NT2/D1 (cell line): Measurements from ENCODE around the gene IL22.

Experiments
- DNase-seq: peaks from one replicate; pipeline ENCODE4 v3.0.0-alpha.2; 2011; ENCODE audit warnings: low read depth, low spot score
- H3K27me3 ChIP-seq: 2 replicates; pipeline ENCODE4 v1.6.0; 2011; ENCODE audit warnings: mild to moderate bottlenecking; ENCODE audit not compliant: insufficient read length, insufficient read depth
- H3K36me3 ChIP-seq: 2 replicates; pipeline ENCODE4 v1.6.1; 2011; ENCODE audit warnings: mild to moderate bottlenecking, low read length, mixed read lengths; ENCODE audit not compliant: insufficient read depth, insufficient read length
- H3K4me1 ChIP-seq: 2 replicates; pipeline ENCODE4 v1.5.1; 2011; ENCODE audit not compliant: insufficient read depth, insufficient read length
- H3K4me3 ChIP-seq: 2 replicates; pipeline ENCODE4 v1.5.1; 2011; ENCODE audit warnings: low read depth; ENCODE audit not compliant: insufficient read length
- H3K9ac ChIP-seq: 2 replicates; pipeline ENCODE4 v1.6.0; 2011; ENCODE audit warnings: low read depth; ENCODE audit not compliant: insufficient read length
- H3K9me3 ChIP-seq: 2 replicates; pipeline ENCODE4 v1.5.1; 2011; ENCODE audit warnings: mild to moderate bottlenecking, low read length; ENCODE audit not compliant: insufficient read depth
- SUZ12 ChIP-seq: IDR thresholded peaks from 2 replicates; pipeline ENCODE4 v1.6.1; 2011; ENCODE audit not compliant: insufficient read length, insufficient read depth; ENCODE audit errors: extremely low read depth
- YY1 ChIP-seq: IDR thresholded peaks from 2 replicates; pipeline ENCODE4 v1.6.1; 2011; ENCODE audit not compliant: insufficient read length, insufficient read depth
- ZNF274 ChIP-seq: IDR thresholded peaks from 2 replicates; pipeline ENCODE4 v1.6.1; 2011; ENCODE audit warnings: mild to moderate bottlenecking, low read depth, low read length

IL22 gene

DNA sequence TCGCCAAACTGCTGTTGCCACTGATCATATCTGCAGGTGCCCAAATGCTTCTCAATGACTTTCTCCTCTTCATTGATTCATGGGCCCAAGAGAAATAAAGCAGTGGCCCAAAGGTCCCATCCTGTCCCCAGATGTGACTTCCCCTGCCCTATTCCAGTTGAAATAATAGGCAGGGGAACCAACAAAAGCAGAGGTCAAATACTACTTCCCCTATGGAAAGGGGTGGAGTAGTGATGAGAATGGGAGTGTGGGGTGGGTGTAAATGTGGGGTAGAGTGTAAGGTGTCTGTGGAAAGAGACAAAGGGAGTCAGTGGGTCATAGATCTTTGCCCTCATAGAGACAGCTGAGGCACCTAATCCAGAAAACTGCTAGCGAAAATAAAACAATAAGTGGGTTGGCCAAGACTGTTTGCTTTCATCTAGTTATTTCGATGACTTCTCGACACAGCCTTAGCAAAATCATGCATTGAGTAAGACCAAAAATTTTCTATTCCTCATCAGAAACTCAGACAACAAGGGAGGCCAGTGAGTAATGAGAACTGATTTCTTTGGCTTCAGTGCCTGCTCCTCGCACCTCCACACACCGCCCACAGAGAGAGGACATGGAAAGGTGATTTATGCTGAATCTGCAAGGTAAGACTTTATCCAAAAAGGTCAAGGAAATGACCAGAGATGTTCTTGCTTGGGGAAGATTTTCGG, 10.9 kb upstream of the IL22 start:
- Histone ChIP-seq H3K9ac (no peak overlapping the region), H3K9me3 (no peaks in the 10 kb centered on the region), H3K36me3 (no peaks in the 10 kb centered on the region), H3K27me3 (no peaks in the 10 kb centered on the region), H3K4me1 (no peaks in the 10 kb centered on the region), H3K4me3 (no peak overlapping the region)
- no peak for DNase-seq
- TF ChIP-seq YY1 (no peak), ZNF274 (no peak), SUZ12 (no peak)

- Histone ChIP-seq H3K4me1 (no peaks in the 10 kb centered on the region), H3K36me3 (no peaks in the 10 kb centered on the region), H3K4me3 (no peak overlapping the region), H3K9ac (no peak overlapping the region), H3K9me3 (no peaks in the 10 kb centered on the region), H3K27me3 (no peaks in the 10 kb centered on the region)
- TF ChIP-seq SUZ12 (no peak), YY1 (no peak), ZNF274 (no peak)
- DNase-seq = no peak
Measured at GRCh38 chr12:68263366-68263765, 10.0 kb upstream of the IL22 start.

DNA sequence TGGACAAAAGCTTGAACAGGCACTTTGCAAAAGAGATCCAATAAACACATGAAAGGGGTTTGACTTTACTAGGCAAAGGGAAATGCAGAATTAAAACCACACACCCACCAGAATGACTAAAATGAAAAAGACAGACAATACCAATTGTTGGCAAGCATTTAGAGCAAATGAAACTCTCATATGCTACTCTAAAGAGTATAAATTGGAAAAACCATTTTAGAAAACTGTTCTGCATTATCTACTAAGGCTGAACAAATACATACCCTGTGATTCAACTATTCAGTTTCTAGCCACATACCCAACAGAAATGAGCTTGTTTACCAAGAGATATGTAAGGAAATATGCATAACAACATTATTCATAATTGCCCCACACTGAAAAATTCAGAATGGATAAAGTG, 8.5 kb upstream of the IL22 start:
- H3K36me3 ChIP-seq = no peaks in the 10 kb centered on the region
- no peaks in the 10 kb centered on the region for H3K9me3 ChIP-seq
- H3K4me3 ChIP-seq = no peak overlapping the region
- no peaks in the 10 kb centered on the region for H3K4me1 ChIP-seq
- DNase-seq = no peak
- no peak for TF ChIP-seq SUZ12
- no peak for TF ChIP-seq YY1
- no peak for TF ChIP-seq ZNF274
- no peaks in the 10 kb centered on the region for H3K27me3 ChIP-seq
- H3K9ac ChIP-seq = no peak overlapping the region

DNA sequence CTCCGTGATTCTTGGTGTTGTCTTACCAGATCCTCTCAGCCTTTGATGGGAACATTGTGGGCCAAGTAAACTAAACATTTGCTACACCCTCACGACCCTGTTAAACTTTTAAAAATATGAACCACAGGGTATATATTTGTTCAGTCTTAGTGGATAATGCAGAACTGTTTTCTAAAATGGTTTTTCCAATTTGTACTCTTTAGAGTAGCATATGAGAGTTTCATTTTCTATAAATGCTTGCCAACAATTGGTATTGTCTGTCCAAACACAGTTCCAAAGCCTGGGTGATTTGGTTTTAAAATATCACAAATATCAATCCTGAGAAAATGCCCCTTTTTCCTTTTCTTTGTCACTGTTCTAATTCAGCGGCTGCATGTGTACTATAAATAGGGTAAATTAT, 6.7 kb upstream of the IL22 start:
- no peak for TF ChIP-seq YY1
- TF ChIP-seq SUZ12 = no peak
- no peak for TF ChIP-seq ZNF274
- H3K27me3 ChIP-seq = no peaks in the 10 kb centered on the region
- H3K4me1 ChIP-seq = no peaks in the 10 kb centered on the region
- no peaks in the 10 kb centered on the region for H3K9me3 ChIP-seq
- no peak overlapping the region for H3K9ac ChIP-seq
- H3K36me3 ChIP-seq = no peaks in the 10 kb centered on the region
- no peak for DNase-seq
- H3K4me3 ChIP-seq = no peak overlapping the region

DNA sequence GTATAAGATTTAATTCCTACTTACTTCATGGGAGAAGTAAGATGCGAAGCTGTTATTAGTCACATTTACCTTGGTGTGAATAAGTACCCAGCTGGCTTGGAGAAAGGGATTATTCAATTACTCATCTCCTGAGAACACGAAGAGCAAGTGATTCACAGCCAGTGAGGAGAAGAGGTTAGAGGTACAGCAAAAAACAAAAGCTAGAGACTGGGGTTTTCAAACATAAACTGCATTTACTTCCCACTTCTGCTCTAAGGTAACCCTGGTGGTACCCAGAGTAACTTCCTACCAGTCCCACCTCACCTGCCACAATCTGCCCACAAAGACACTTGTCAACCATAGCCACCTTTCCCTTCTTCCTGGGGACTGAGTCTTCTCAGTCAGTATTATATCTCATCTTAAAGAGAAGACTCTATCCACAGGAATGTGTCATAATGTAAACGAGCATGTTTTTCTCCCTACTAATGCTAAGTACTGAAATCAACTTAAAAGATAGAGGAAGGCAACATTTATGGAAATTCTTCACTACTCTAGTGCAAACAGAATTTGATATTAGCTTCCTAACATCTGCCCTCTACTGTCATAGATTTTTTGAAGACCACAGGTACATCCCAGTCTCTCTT, 6.0 kb upstream of the IL22 start:
- H3K9me3 ChIP-seq = no peaks in the 10 kb centered on the region
- no peaks in the 10 kb centered on the region for H3K27me3 ChIP-seq
- H3K4me3 ChIP-seq = no peak overlapping the region
- TF ChIP-seq ZNF274 (no peak), SUZ12 (no peak), YY1 (no peak)
- no peaks in the 10 kb centered on the region for H3K4me1 ChIP-seq
- no peaks in the 10 kb centered on the region for H3K36me3 ChIP-seq
- no peak overlapping the region for H3K9ac ChIP-seq
- no peak for DNase-seq

DNA sequence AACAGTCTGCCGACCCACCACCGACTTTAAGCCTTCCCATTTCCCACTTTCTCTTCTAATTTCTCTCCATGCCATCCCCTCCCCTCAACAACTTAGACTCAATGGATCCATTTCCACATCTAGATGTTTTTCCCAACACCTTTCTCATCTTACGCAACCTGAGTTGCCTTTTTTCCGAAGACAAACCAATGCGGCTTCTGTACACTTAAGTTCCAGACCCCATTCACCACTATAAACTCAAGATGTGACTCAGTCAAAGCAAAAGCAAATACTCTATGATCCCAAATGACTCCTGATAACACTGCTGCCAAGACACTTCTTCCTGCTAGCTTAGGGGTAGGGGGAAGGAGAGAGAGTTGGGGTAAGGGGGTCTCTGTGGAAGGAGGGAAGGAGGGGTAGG, 1.3 kb downstream of the IL22 start:
- Histone ChIP-seq H3K36me3 (no peaks in the 10 kb centered on the region), H3K9ac (no peak overlapping the region), H3K4me3 (no peak overlapping the region), H3K4me1 (no peaks in the 10 kb centered on the region), H3K9me3 (no peaks in the 10 kb centered on the region), H3K27me3 (no peaks in the 10 kb centered on the region)
- DNase-seq = no peak
- no peak for TF ChIP-seq YY1
- no peak for TF ChIP-seq SUZ12
- TF ChIP-seq ZNF274 = no peak

DNA sequence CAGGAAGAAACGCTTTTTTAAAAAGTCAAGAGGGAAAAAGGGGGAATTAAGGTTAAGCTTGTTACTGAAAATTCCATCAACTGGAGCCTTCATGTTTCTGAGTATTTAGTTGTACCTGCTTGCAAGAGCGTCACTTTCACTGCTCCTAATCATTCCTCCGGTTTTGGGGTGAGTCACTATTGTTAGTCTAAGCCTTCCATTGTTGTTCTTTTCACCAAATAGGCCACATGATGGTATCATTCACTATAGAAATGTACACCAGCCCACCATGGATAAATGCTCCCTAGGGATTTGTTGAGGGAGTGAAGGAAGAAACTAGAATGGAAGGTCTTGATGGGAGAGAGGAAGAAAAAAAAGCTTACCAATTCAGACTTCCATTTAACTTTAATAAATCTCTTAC, 3.0 kb downstream of the IL22 start:
- Histone ChIP-seq H3K4me3 (no peak overlapping the region), H3K36me3 (no peaks in the 10 kb centered on the region), H3K4me1 (peaks cover 7% of the 10 kb centered on the region), H3K27me3 (no peaks in the 10 kb centered on the region), H3K9ac (no peak overlapping the region), H3K9me3 (no peaks in the 10 kb centered on the region)
- TF ChIP-seq YY1 = no peak
- TF ChIP-seq SUZ12 = no peak
- no peak for TF ChIP-seq ZNF274
- no peak for DNase-seq
